ENCODE data around the gene USP6NL. TPM values are rescaled to one million over a fixed set of nuclear protein-coding genes. Genes with fewer than 3 reads are reported as not detected.

Gene USP6NL
- total and polyA plus RNA-seq, 9 of the 15 experiments (the other 6 are each of a cell fraction or from before 2014, with no cell fraction given): 3.2 to 26.6 (median 19.8) TPM

GRCh38 chr10:11499425-11500071 is 111.9 kb downstream of the USP6NL start (continued):
- TF ChIP-seq HSF4 (CRISPR knock-in tag; IDR thresholded peaks at IDR 0.05; ENCODE audit: borderline replicate concordance) (no peak), ZEB2 (IDR thresholded peaks at IDR 0.05) (peak; percentile 99), ZNF589 (CRISPR knock-in tag; IDR thresholded peaks at IDR 0.05; ENCODE audit: low read depth) (peak; percentile 78; the same call in 1 of the 2 replicates), STAG1 (CRISPR knock-in tag; IDR thresholded peaks at IDR 0.05; ENCODE audit: borderline replicate concordance) (no peak), HBP1 (CRISPR knock-in tag; IDR thresholded peaks at IDR 0.05) (peak; percentile 55; the same call in 1 of the 2 replicates), PBX2 (CRISPR knock-in tag; IDR thresholded peaks at IDR 0.05; ENCODE audit: low read depth) (no peak), PBX2 (tag; conservative IDR thresholded peaks at IDR 0.05; ENCODE audit: low read depth) (peak; percentile 56), TAF1 (IDR thresholded peaks at IDR 0.05; ENCODE audit: control insufficient read depth, extremely low read depth, insufficient read depth, low read length, severe bottlenecking) (no peak), ZFX (CRISPR knock-in tag; IDR thresholded peaks at IDR 0.05) (no peak), ZC3H8 (IDR thresholded peaks at IDR 0.05) (no peak), MYNN (IDR thresholded peaks at IDR 0.05) (peak; percentile 47; the same call in 1 of the 2 replicates), MYNN (CRISPR knock-in tag; IDR thresholded peaks at IDR 0.05) (no peak), KLF16 (IDR thresholded peaks at IDR 0.05) (peak; percentile 85), NONO (IDR thresholded peaks at IDR 0.05; ENCODE audit: low read depth in 2 of 2, low read length in 1 of 2) (no peak), NFIX (CRISPR knock-in tag; IDR thresholded peaks at IDR 0.05; ENCODE audit: low read depth) (no peak), WHSC1 (IDR thresholded peaks at IDR 0.05; ENCODE audit: low read length) (no peak), NRF1 (conservative IDR thresholded peaks at IDR 0.05 in 1 of 2, IDR thresholded peaks at IDR 0.05 in 1 of 2) (0 out of 4 replicates have a peak, but pooled peaks of 1 of the 2 experiments have one; percentile 3), CGGBP1 (CRISPR knock-in tag; IDR thresholded peaks at IDR 0.05) (no peak), JUND (IDR thresholded peaks at IDR 0.05; ENCODE audit: borderline replicate concordance, low read depth, low read length) (peak; percentile 99), JUND (tag; IDR thresholded peaks at IDR 0.05; ENCODE audit: borderline replicate concordance, low read depth, low read length) (peak; percentile 100), ZNF384 (IDR thresholded peaks at IDR 0.05; ENCODE audit: low read depth, low read length) (no peak), NR2F6 (CRISPR knock-in tag; IDR thresholded peaks at IDR 0.05) (no peak), CBFA2T2 (conservative IDR thresholded peaks at IDR 0.05) (peak; percentile 93), EHMT2 (IDR thresholded peaks at IDR 0.05) (0 out of 2 replicates have a peak, but pooled peaks have one; percentile 38), NBN (IDR thresholded peaks at IDR 0.05; ENCODE audit: low read depth) (0 out of 2 replicates have a peak, but pooled peaks have one; percentile 38), ILF3 (IDR thresholded peaks at IDR 0.05; ENCODE audit: borderline replicate concordance) (no peak), NCOA2 (IDR thresholded peaks at IDR 0.05; ENCODE audit: partially characterized antibody in 2 of 2) (peak; percentile 18 to 44)
